ENCODE data around the gene IPO7.

IPO7 gene

GRCh38 chr11:9495803-9496514 lies 111.5 kb downstream of the IPO7 start:
- DNase-seq (ENCODE audit: low read depth in 1 of 2, low spot score in 1 of 2): no peak
- H3K27me3 ChIP-seq (ENCODE audit: insufficient read depth, poor library complexity, severe bottlenecking): no peaks in the 10 kb centered on the region
- TF ChIP-seq, protein P1, sequence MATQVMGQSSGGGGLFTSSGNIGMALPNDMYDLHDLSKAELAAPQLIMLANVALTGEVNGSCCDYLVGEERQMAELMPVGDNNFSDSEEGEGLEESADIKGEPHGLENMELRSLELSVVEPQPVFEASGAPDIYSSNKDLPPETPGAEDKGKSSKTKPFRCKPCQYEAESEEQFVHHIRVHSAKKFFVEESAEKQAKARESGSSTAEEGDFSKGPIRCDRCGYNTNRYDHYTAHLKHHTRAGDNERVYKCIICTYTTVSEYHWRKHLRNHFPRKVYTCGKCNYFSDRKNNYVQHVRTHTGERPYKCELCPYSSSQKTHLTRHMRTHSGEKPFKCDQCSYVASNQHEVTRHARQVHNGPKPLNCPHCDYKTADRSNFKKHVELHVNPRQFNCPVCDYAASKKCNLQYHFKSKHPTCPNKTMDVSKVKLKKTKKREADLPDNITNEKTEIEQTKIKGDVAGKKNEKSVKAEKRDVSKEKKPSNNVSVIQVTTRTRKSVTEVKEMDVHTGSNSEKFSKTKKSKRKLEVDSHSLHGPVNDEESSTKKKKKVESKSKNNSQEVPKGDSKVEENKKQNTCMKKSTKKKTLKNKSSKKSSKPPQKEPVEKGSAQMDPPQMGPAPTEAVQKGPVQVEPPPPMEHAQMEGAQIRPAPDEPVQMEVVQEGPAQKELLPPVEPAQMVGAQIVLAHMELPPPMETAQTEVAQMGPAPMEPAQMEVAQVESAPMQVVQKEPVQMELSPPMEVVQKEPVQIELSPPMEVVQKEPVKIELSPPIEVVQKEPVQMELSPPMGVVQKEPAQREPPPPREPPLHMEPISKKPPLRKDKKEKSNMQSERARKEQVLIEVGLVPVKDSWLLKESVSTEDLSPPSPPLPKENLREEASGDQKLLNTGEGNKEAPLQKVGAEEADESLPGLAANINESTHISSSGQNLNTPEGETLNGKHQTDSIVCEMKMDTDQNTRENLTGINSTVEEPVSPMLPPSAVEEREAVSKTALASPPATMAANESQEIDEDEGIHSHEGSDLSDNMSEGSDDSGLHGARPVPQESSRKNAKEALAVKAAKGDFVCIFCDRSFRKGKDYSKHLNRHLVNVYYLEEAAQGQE (IDR thresholded peaks at IDR 0.05; ENCODE audit: insufficient replicate concordance, low read depth): no peak
- TF ChIP-seq POLR2AphosphoS5 (IDR thresholded peaks at IDR 0.05; ENCODE audit: low read depth) (no peak), GABPA (IDR thresholded peaks at IDR 0.05; ENCODE audit: low read depth) (no peak), SPI1 (IDR thresholded peaks at IDR 0.05; ENCODE audit: borderline replicate concordance, low read depth) (no peak)
- TF ChIP-seq, protein P2, sequence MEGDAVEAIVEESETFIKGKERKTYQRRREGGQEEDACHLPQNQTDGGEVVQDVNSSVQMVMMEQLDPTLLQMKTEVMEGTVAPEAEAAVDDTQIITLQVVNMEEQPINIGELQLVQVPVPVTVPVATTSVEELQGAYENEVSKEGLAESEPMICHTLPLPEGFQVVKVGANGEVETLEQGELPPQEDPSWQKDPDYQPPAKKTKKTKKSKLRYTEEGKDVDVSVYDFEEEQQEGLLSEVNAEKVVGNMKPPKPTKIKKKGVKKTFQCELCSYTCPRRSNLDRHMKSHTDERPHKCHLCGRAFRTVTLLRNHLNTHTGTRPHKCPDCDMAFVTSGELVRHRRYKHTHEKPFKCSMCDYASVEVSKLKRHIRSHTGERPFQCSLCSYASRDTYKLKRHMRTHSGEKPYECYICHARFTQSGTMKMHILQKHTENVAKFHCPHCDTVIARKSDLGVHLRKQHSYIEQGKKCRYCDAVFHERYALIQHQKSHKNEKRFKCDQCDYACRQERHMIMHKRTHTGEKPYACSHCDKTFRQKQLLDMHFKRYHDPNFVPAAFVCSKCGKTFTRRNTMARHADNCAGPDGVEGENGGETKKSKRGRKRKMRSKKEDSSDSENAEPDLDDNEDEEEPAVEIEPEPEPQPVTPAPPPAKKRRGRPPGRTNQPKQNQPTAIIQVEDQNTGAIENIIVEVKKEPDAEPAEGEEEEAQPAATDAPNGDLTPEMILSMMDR (IDR thresholded peaks at IDR 0.05; ENCODE audit: insufficient read depth, low read length): no peak
- H3K27ac ChIP-seq (replicated peaks): no peak overlapping the region
- no peak overlapping the region for H3K4me3 ChIP-seq (replicated peaks; ENCODE audit: insufficient read depth, low read length)

Data from HL-60 (cell line).